Hypothalamus (tissue), 51 donors: Measurements from ENCODE around the gene CFAP210.

ENCODE experiments used
- DNase-seq, 51 donors: peaks; one replicate each; lab custom pipeline; 2025; lab: John Stamatoyannopoulos, UW

CFAP210 gene

DNA sequence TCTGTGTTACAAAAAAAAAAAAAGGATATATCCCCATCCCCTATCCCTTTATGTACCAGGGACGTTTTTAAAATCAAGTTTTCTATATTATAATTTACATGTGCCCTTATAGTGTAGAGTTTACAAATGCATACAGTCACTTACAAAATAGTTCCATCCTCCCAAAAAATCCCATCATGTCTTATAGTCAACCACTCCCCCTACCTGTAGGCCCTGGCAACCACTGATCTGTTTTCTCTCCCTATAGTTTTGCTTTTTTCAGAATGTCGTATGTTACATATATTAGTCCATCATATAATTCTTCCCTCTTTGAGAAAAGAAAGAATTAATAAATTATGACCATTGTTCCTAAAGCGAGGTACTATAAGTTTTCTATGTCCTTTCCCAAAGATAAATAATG is 17.8 kb downstream of the CFAP210 start:
- no peak for DNase-seq

GRCh38 chr2:169673921-169674320 is 20.3 kb downstream of the CFAP210 start:
- DNase-seq: no peak

- no peak for DNase-seq
Measured at GRCh38 chr2:169673106-169673505, 21.1 kb downstream of the CFAP210 start.

- DNase-seq: no peak
Measured at GRCh38 chr2:169672406-169672805, 21.8 kb downstream of the CFAP210 start.

GRCh38 chr2:169670937-169671336 is 23.3 kb downstream of the CFAP210 start:
- no peak for DNase-seq

- no peak for DNase-seq
Measured at GRCh38 chr2:169670215-169670651, 24.0 kb downstream of the CFAP210 start.

DNA sequence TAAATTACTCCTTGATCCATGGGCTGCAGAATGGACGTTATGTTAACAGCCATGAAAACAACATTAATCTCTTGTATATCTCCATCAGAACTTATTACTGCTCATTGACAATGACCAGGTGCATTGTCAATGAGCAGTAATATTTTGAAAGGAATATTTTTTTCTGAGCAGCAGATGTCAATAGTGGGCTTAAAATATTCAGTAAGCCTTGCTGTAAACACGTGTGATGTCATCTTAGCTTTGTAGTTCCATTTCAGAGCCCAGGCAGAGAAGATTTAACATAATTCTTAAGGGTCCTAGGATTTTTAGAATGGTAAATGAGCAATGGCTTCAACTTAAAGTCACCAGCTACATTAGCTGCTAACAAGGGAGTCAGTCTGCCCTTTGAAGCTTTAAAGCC is 26.6 kb downstream of the CFAP210 start:
- no peak for DNase-seq

DNA sequence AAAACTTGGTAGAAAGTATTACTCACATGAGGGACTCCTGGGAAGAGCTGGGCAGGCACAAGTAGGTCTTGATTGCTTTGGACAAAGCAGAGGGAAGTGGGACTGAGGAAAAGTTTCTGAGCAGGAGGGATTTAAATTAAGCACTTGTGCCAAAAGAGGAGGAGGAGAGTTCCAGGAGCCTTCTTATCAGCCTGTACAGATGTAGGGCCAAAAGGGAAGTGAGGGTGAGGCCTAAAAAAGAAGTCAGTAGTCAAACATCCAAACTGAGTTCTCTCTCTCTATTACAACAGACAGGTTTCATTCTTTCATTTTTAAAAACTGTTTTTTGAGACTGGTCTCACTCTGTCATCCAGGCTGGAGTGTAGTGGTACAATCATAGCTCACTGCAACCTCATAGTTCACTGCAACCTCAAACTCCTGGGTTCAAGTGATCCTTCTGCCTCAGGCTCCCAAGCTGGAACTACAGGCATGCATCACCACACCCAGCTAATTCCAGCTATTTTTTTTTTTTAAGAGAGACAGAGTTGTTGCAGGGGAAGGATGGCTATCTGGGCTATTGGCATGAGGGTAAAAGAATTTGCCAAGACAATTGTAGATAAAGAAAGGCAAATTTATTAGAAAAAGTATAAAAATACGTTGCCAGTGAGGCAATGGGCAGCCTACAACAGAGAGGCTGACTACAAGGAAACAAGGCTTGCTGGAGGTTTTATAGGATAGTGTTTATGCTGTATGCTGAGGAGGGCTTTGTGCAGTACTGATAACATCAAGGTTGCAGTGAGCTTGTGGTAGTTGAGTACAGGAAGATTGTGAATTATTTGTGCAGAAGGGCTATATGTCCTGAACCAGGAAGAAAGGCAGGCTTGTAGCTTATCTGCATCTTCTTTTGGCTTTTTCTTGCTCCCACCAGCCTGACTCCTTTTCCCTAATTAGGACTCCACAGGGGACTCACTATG is 29.0 kb downstream of the CFAP210 start:
- no peak for DNase-seq

DNA sequence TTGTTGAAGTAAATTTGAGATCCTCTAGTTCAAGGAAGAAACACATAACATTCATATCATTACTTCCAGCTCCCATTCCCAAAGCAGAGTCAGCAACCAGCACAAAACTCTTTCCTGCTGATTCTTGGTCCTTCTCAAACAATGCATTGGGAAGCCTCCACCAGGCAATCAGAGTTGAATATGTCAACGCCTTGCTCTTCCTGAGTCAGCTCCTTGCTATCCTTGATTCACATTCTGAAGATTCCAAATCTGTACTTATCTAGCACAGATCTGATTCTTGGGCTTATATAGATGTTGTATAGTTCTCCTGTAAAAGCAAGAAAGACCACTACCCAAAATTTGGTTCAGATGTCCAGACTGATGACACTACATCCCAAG is 29.6 kb downstream of the CFAP210 start:
- DNase-seq: no peak

GRCh38 chr2:169663247-169663646 is 31.0 kb downstream of the CFAP210 start:
- no peak for DNase-seq

DNA sequence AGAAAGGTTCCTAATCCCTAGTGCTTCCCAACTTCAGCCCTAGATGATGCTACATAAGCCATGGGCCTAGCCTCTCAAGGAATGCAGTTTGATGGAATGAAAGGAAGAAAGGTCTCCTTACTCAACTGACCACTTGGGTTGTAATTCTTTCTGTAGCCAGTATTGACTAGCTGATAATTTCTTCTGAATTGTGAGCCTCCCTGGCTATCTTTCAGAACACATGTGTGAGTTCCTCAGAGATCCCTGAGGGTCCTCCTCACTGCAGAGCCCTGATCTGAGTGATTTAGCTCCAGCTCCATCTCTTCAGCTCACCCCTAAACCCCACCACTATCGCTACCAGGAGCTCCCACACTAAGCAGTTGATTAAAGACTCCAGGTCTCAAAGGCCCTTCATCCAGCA is 31.5 kb downstream of the CFAP210 start:
- DNase-seq: no peak

GRCh38 chr2:169661265-169661664 is 32.9 kb downstream of the CFAP210 start:
- DNase-seq: no peak

DNA sequence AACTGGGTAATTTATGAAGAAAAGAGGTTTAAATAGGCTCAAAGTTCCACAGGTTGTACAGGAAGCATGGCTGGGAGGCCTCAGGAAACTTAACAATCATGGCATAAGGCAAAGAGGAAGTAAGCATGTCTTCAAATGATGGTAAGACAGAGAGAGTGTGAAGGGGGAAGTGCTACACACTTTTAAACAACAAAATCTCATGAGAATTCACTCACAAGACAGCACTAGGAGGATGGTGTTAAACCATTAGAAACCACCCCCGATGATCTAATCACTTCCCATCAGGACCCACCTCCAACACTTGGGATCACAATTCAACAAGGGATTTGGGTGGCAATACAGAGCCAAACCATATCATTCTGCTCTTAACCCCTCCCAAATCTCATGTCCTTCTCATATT is 34.9 kb downstream of the CFAP210 start:
- DNase-seq: no peak

DNA sequence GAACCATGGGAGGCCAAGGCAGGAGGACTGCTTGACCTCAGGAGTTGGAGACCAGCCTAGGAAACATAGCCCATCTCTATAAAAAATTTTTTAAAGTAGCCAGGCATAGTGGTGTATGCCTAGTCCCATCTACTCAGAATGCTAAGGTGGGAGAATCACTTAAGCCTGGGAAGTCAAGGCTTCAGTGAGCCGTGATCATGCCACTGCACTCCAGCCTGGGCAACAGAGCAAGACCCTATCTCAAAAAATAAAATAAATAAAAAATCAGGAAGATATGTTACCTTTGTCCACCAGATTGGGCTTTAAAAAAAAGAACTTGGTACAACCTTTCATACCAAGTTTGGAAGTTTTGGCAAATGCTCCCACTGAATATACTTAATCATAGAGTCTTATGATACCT is 35.3 kb downstream of the CFAP210 start:
- DNase-seq: no peak

- no peak for DNase-seq
Measured at GRCh38 chr2:169656164-169656563, 38.0 kb downstream of the CFAP210 start.

GRCh38 chr2:169653636-169654035 is 40.6 kb downstream of the CFAP210 start:
- DNase-seq: no peak

GRCh38 chr2:169649278-169649677 is 44.9 kb downstream of the CFAP210 start:
- no peak for DNase-seq

- no peak for DNase-seq
Measured at GRCh38 chr2:169647496-169647895, 46.7 kb downstream of the CFAP210 start.

GRCh38 chr2:169644173-169644572 is 50.0 kb downstream of the CFAP210 start:
- DNase-seq: no peak

DNA sequence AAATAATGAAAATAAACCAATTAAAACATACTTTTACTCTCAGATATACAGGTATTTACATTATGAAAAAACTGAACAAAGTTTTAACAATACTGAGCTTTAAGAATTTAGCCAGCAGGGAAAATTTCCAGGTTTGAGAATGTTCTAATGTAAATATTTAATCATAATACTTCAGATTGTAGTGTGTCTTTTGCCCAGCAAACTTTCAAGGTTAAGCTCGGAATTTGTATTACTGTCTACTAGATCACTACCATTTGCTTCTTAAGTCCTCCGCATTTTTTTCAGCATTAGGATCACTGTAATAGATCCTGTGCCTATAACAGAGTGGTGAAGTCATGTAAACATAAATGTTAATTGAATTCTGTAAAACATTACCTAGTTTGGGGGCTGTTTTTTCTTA is 52.7 kb downstream of the CFAP210 start:
- no peak for DNase-seq

- no peak for DNase-seq
Measured at GRCh38 chr2:169640104-169640503, 54.1 kb downstream of the CFAP210 start.

GRCh38 chr2:169637620-169638019 is 56.6 kb downstream of the CFAP210 start:
- no peak for DNase-seq
